Right atrium auricular region (tissue), 2 donors: ENCODE data around the gene RNASEH2C. TPM values are rescaled to one million over a fixed set of nuclear protein-coding genes. Genes with fewer than 3 reads are reported as not detected.

Experiments used
- DNase-seq: peaks from one replicate; pipeline ENCODE4 v3.0.0-alpha.2; 2019; ENCODE audit warnings: low spot score
- H3K27ac ChIP-seq, 2 donors: fragments of 200-600 bp; sonication (generic); 1 replicate in 1 of 2; 2 replicates in 1 of 2; pipeline ENCODE4 v1.5.1; 2016 to 2019
- H3K27me3 ChIP-seq, 2 donors: fragments of 200-600 bp; sonication (generic); one replicate each; pipeline versions ENCODE4 v1.5.1 to v1.6.0; 2017 to 2019
- H3K36me3 ChIP-seq: fragments of 200-600 bp; sonication (generic); one replicate; pipeline ENCODE4 v1.5.1; 2016
- H3K4me1 ChIP-seq, 2 donors: fragments of 200-600 bp; sonication (generic); one replicate each; pipeline versions ENCODE4 v1.5.1 to v1.6.0; 2017 to 2019
- H3K4me3 ChIP-seq, 2 donors: fragments of 200-600 bp; sonication (generic); 1 replicate in 1 of 2; 2 replicates in 1 of 2; pipeline ENCODE4 v1.5.1; 2017 to 2019; ENCODE audit warnings: mild to moderate bottlenecking in 1 of 2, moderate library complexity in 1 of 2
- H3K9me3 ChIP-seq, 2 donors: fragments of 200-600 bp; sonication (generic); one replicate each; pipeline ENCODE4 v1.5.1; 2019
- total RNA-seq, 2 donors: library from RNA; depleted of rRNA; stranded (reverse); fragments of >200 nt; gene quantifications; one replicate each; pipeline ENCODE4 v1.1.0, GENCODE V29; 2016
- TF ChIP-seq, protein P1 (sequence below), 2 donors: fragments of 200-600 bp; sonication (generic); IDR thresholded peaks; one replicate each; pipeline ENCODE4 v1.5.1; 2019; ENCODE audit warnings: antibody characterized with exemption in 2 of 2

The RNASEH2C gene
- total RNA-seq, 2 donors from 2014 or later = 105 to 194 TPM

- H3K27ac ChIP-seq = no peak overlapping the region
- TF ChIP-seq, protein P1, sequence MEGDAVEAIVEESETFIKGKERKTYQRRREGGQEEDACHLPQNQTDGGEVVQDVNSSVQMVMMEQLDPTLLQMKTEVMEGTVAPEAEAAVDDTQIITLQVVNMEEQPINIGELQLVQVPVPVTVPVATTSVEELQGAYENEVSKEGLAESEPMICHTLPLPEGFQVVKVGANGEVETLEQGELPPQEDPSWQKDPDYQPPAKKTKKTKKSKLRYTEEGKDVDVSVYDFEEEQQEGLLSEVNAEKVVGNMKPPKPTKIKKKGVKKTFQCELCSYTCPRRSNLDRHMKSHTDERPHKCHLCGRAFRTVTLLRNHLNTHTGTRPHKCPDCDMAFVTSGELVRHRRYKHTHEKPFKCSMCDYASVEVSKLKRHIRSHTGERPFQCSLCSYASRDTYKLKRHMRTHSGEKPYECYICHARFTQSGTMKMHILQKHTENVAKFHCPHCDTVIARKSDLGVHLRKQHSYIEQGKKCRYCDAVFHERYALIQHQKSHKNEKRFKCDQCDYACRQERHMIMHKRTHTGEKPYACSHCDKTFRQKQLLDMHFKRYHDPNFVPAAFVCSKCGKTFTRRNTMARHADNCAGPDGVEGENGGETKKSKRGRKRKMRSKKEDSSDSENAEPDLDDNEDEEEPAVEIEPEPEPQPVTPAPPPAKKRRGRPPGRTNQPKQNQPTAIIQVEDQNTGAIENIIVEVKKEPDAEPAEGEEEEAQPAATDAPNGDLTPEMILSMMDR (IDR thresholded peaks at IDR 0.05) = no peak
- no peak overlapping the region for H3K4me3 ChIP-seq
- H3K27me3 ChIP-seq = no peaks in the 10 kb centered on the region
- DNase-seq = no peak
- H3K9me3 ChIP-seq = no peaks in the 10 kb centered on the region
- peaks cover 0 to 39% of the 10 kb centered on the region in 2 donors for H3K4me1 ChIP-seq
- H3K36me3 ChIP-seq = peaks cover 66% of the 10 kb centered on the region
Observed at GRCh38 chr11:65716774-65717405, 3.7 kb downstream of the RNASEH2C start.

DNA sequence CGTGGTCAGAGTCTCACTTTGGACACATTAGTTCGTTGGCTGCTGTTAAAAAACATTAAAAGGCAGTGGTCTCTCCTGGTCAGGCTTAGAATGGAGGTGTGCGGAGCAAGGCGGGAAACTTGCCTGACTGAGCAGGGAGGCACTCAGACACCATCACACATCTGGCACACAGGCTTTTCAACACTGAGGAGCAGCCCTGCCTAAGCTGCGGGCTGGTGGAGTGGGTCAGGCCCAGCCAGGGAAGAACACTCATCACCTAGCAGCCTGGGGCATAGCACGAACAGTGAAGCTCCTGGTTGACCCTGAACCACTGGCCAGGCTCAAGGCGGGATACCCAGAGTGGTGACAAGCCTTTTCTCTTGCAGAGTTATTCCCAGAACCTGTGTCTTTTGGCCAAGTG, 4.3 kb downstream of the RNASEH2C start:
- Histone ChIP-seq H3K4me1 (peaks cover 0 to 39% of the 10 kb centered on the region in 2 donors), H3K9me3 (no peaks in the 10 kb centered on the region), H3K27ac (no peak overlapping the region), H3K27me3 (no peaks in the 10 kb centered on the region), H3K4me3 (no peak overlapping the region), H3K36me3 (peaks cover 66% of the 10 kb centered on the region)
- TF ChIP-seq, protein P1 (IDR thresholded peaks at IDR 0.05) = no peak
- no peak for DNase-seq

DNA sequence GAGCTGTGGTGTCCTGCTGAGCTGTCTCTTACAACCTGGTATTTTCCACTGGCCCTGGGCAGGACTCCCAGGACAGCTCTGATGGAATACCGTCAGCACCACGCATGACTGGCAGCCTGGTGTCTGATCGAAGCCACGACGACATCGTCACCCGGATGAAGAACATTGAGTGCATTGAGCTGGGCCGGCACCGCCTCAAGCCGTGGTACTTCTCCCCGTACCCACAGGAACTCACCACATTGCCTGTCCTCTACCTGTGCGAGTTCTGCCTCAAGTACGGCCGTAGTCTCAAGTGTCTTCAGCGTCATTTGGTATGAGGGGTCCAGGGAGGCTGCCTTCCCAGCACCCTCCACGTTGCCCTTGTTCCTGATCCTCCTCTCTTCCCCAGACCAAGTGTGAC, 6.2 kb downstream of the RNASEH2C start:
- Histone ChIP-seq H3K27ac (no peak overlapping the region), H3K4me3 (no peak overlapping the region), H3K36me3 (peaks cover 63% of the 10 kb centered on the region), H3K9me3 (no peaks in the 10 kb centered on the region), H3K4me1 (peaks cover 0 to 39% of the 10 kb centered on the region in 2 donors), H3K27me3 (no peaks in the 10 kb centered on the region)
- DNase-seq = no peak
- TF ChIP-seq, protein P1 (IDR thresholded peaks at IDR 0.05) = no peak

- H3K4me1 ChIP-seq = peaks cover 0 to 28% of the 10 kb centered on the region in 2 donors
- peak overlapping the region in 1 of 2 donors; percentile 65 for H3K4me3 ChIP-seq
- peaks cover 53% of the 10 kb centered on the region for H3K36me3 ChIP-seq
- H3K9me3 ChIP-seq = no peaks in the 10 kb centered on the region
- DNase-seq = no peak
- H3K27ac ChIP-seq = peak overlapping the region; percentile 97 to 99
- TF ChIP-seq, protein P1 (IDR thresholded peaks at IDR 0.05) = no peak
- H3K27me3 ChIP-seq = no peaks in the 10 kb centered on the region
Observed at GRCh38 chr11:65713212-65713969, 7.2 kb downstream of the RNASEH2C start.

GRCh38 chr11:65712633-65713076, 7.9 kb downstream of the RNASEH2C start:
- peaks cover 45% of the 10 kb centered on the region for H3K36me3 ChIP-seq
- H3K27me3 ChIP-seq = no peaks in the 10 kb centered on the region
- H3K4me1 ChIP-seq = peaks cover 0 to 21% of the 10 kb centered on the region in 2 donors
- no peaks in the 10 kb centered on the region for H3K9me3 ChIP-seq
- peak overlapping the region; percentile 65 to 78 for H3K4me3 ChIP-seq
- DNase-seq = no peak
- TF ChIP-seq, protein P1 (IDR thresholded peaks at IDR 0.05) = no peak
- peak overlapping the region; percentile 97 to 99 for H3K27ac ChIP-seq
